ENCODE measurements around the gene RUVBL2.

Gene RUVBL2

GRCh38 chr19:48965040-48965805 is 28.5 kb upstream of the RUVBL2 start, which contains the start of gene FTL:
TSS of gene FTL (plus strand) at chr19:48965309. CDS start at chr19:48965508, 199 bp downstream.
- TF ChIP-seq, protein P1, sequence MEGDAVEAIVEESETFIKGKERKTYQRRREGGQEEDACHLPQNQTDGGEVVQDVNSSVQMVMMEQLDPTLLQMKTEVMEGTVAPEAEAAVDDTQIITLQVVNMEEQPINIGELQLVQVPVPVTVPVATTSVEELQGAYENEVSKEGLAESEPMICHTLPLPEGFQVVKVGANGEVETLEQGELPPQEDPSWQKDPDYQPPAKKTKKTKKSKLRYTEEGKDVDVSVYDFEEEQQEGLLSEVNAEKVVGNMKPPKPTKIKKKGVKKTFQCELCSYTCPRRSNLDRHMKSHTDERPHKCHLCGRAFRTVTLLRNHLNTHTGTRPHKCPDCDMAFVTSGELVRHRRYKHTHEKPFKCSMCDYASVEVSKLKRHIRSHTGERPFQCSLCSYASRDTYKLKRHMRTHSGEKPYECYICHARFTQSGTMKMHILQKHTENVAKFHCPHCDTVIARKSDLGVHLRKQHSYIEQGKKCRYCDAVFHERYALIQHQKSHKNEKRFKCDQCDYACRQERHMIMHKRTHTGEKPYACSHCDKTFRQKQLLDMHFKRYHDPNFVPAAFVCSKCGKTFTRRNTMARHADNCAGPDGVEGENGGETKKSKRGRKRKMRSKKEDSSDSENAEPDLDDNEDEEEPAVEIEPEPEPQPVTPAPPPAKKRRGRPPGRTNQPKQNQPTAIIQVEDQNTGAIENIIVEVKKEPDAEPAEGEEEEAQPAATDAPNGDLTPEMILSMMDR (conservative IDR thresholded peaks at IDR 0.05) = no peak

DNA sequence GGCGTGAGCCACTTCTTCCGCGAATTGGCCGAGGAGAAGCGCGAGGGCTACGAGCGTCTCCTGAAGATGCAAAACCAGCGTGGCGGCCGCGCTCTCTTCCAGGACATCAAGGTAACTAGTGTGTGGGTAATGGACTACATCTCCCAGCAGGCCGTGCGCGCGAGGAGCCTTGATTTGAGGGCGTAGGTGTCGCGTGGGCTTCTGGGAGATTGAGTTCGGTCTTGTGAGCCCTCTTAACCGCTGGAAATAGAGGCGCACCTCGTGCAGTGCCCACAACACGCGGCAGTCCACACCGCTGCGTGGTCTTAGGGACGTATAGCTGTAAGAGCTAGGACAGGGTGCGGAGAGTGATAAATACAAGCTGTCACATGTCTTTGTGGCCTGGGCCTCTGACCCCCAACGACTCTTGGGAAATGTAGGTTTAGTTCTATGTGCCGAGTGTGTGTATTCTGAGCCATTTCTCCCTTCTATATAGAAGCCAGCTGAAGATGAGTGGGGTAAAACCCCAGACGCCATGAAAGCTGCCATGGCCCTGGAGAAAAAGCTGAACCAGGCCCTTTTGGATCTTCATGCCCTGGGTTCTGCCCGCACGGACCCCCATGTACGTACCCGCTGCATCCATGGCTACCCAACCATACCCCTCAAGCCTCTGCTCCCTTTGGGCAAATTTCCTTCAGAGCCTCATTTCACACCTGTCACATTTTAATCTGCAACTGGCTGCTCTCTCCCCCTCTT is 27.7 kb upstream of the RUVBL2 start:
- H3K27ac ChIP-seq = peak overlapping the region; percentile 87
- TF ChIP-seq, protein P1 (conservative IDR thresholded peaks at IDR 0.05) = no peak

More at GRCh38 chr19:48965040-48965805, 28.5 kb upstream of the RUVBL2 start, which contains the start of gene FTL:
- peak within 1 kb of the TSS; percentile 87 for H3K27ac ChIP-seq

- TF ChIP-seq, protein P1 (conservative IDR thresholded peaks at IDR 0.05) = no peak
- H3K27ac ChIP-seq = peak overlapping the region; percentile 87
Observed at GRCh38 chr19:48966541-48967345, 26.9 kb upstream of the RUVBL2 start.

GRCh38 chr19:48967346-48968178 is 26.1 kb upstream of the RUVBL2 start:
- TF ChIP-seq, protein P1 (conservative IDR thresholded peaks at IDR 0.05) = no peak

GRCh38 chr19:48968179-48968661 is 25.5 kb upstream of the RUVBL2 start:
- H3K27ac ChIP-seq = no peak overlapping the region
- TF ChIP-seq, protein P1 (conservative IDR thresholded peaks at IDR 0.05) = no peak

More at GRCh38 chr19:48967346-48968178, 26.1 kb upstream of the RUVBL2 start:
- H3K27ac ChIP-seq = no peak overlapping the region

- H3K27ac ChIP-seq = no peak overlapping the region
- TF ChIP-seq, protein P1 (conservative IDR thresholded peaks at IDR 0.05) = no peak
Observed at GRCh38 chr19:48968813-48969218, 24.9 kb upstream of the RUVBL2 start.

Measured in VCaP (cell line).